HUES64 (cell line): ENCODE results near the gene CTRB1.

Experiments used
- H3K27ac ChIP-seq: 2 replicates; pipeline ENCODE4 v1.7.0; 2013; ENCODE audit warnings: low read depth, low read length, inconsistent platforms
- H3K27me3 ChIP-seq: 2 replicates; pipeline ENCODE4 v1.6.1; 2013; ENCODE audit warnings: mild to moderate bottlenecking, low read length; ENCODE audit not compliant: insufficient read depth
- H3K36me3 ChIP-seq: 2 replicates; pipeline ENCODE4 v1.6.1; 2013; ENCODE audit warnings: mild to moderate bottlenecking, low read length; ENCODE audit not compliant: insufficient read depth
- H3K4me1 ChIP-seq: 2 replicates; pipeline ENCODE4 v1.6.1; 2013; ENCODE audit warnings: mild to moderate bottlenecking, low read length, moderate library complexity; ENCODE audit not compliant: insufficient read depth
- H3K4me3 ChIP-seq: 2 replicates; pipeline ENCODE4 v1.5.1; 2013; ENCODE audit warnings: mild to moderate bottlenecking, low read length, moderate library complexity
- H3K9ac ChIP-seq: 2 replicates; pipeline ENCODE4 v1.6.1; 2013; ENCODE audit warnings: mild to moderate bottlenecking, low read depth, low read length
- H3K9me3 ChIP-seq: 2 replicates; pipeline ENCODE4 v1.6.1; 2013; ENCODE audit warnings: low read depth, low read length; ENCODE audit not compliant: insufficient read depth
- WGBS: fragments of 150-250, 120-280 bp; methylation state at CpG from one replicate; pipeline ENCODE4 v1.1.7; 2013; ENCODE audit warnings: missing lambda C conversion rate; 5-methylcytosine and 5-hydroxymethylcytosine counted together

The CTRB1 gene

DNA sequence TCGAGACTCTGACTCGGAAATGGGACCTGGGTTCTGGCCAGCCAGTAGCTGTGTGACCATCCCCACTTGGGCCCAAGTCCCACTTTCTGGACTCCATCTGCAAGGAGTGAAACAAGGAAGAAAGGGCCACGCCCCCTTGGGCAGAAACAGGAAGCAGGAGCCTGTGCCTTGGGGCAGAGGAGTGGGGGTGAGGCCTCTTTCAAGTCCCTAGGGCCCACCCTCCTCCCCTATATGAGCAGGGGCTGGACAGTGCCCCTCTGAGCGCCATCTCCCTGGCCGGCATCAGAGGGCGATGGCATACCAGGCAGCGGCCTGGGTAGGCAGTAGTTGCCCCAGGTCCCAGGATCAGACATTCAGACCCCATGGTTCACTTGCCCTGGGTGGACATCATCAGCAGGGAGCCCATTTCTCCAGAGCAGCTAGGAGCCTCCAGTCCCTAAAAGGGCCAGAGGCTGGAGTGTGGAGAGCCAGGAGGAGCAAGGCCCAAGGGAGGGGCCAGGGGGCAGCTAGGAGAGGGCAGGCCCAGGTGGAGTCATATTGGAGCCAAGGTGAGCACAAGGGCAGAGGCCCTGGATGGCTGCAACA, 25.5 kb downstream of the CTRB1 start:
- H3K9me3 ChIP-seq = no peaks in the 10 kb centered on the region
- H3K27ac ChIP-seq = peak overlapping the region; percentile 86
- H3K4me3 ChIP-seq = no peak overlapping the region
- WGBS = 94% methylated on average over 7 of the region's 7 CpGs
- peak overlapping the region; percentile 76 for H3K9ac ChIP-seq
- no peaks in the 10 kb centered on the region for H3K27me3 ChIP-seq
- peaks cover 40% of the 10 kb centered on the region for H3K4me1 ChIP-seq
- peaks cover 38% of the 10 kb centered on the region for H3K36me3 ChIP-seq

DNA sequence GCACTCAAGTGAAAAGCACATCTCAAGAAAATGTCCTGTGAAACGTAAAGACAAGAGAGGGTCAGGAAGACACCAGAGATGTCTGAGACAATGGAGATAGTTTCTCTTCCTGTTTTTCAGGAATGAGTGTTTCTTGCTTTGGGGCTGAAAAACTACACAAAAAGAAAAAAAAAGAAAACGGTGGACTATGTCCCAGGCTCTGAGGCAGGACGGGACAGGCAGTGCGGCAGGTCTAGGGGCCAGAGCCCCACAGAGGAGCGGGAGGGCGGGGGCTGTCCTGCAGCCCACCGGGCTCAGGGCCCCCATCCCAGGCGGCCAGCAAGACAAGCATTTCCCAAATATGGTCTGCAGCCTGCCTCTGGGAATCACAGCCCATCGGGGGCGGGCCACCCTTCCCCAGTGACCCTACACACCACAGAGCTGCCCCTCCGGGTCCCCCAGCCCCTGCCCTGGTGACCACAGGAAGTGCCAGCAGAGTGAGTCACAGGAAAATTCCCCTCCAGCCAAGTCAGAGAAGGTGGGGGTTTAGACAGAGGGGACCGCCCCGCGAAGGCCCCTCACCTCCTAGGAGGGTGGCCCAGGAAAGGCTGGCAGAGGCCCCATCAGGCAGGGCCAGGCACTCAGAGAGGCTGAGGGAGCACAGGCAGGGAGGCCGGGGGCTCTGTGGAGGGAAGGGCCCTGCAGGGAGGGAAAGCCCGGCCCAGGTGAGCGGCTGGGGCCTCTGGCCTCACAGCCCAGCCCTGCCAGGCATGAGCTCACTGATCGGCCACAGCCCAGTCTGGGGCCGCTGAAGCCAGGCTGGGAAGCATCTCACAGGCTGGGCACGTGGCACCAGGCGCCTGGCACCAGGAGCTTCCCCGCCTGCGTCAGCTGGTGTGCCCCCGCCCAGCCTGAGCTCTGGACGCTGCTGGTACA, 26.3 kb downstream of the CTRB1 start:
- Histone ChIP-seq H3K27ac (peak overlapping the region; percentile 86), H3K36me3 (peaks cover 32% of the 10 kb centered on the region), H3K27me3 (no peaks in the 10 kb centered on the region), H3K4me1 (peaks cover 47% of the 10 kb centered on the region), H3K9me3 (no peaks in the 10 kb centered on the region), H3K9ac (peak overlapping the region; percentile 76), H3K4me3 (no peak overlapping the region)
- 39% methylated on average over 25 of the region's 25 CpGs for WGBS

DNA sequence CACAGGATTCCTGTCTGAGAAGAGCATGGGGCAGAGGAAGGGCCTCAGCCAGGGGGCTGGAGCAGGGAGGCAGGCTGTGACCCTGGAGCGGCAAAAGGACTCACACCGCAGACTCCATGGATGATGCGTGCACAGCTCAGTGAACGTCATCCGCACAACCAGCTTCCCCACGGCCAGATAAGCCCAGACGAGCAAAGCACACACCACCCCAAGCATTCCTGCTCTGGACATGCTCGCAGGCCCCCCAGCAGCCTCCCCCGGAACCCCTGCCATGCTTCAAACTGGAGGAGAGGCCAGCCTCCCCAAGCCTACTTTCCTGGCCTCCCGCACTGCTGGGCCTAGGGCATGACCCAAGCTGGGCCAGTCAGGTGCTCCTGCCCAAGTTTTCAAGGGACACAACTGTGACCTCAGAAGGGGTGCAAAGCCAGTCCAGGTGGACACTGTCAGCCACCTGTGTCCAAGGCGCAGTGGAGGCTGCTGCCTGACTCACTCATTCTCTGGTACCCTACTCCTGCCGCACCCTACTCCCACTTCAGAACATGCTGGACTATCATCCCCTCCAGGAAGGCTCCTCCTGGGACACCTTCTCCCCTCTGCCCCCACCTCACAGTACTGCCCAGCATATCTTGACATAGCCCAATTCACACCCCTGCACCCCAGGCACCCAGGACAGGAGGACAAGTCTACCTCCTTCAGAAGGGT, 27.9 kb downstream of the CTRB1 start:
- H3K9ac ChIP-seq = peak overlapping the region; percentile 76; the same call in 1 of the 2 replicates
- no peak overlapping the region for H3K4me3 ChIP-seq
- H3K27me3 ChIP-seq = no peaks in the 10 kb centered on the region
- 89% methylated on average over 12 of the region's 12 CpGs for WGBS
- no peaks in the 10 kb centered on the region for H3K9me3 ChIP-seq
- H3K4me1 ChIP-seq = peaks cover 47% of the 10 kb centered on the region
- peak overlapping the region; percentile 76 for H3K27ac ChIP-seq
- peaks cover 17% of the 10 kb centered on the region for H3K36me3 ChIP-seq

- Histone ChIP-seq H3K4me1 (peaks cover 52% of the 10 kb centered on the region), H3K4me3 (no peak overlapping the region), H3K9me3 (no peaks in the 10 kb centered on the region), H3K27ac (peak overlapping the region; percentile 76), H3K36me3 (peaks cover 11% of the 10 kb centered on the region), H3K27me3 (no peaks in the 10 kb centered on the region), H3K9ac (peak overlapping the region; percentile 9; the same call in 1 of the 2 replicates)
- WGBS = 89% methylated on average over 13 of the region's 13 CpGs
Measured at GRCh38 chr16:75247249-75247648, 28.5 kb downstream of the CTRB1 start.

- Histone ChIP-seq H3K9me3 (no peaks in the 10 kb centered on the region), H3K27ac (peak overlapping the region; percentile 43; the same call in 1 of the 2 replicates), H3K36me3 (peaks cover 3% of the 10 kb centered on the region), H3K9ac (no peak overlapping the region), H3K4me1 (peaks cover 61% of the 10 kb centered on the region), H3K27me3 (no peaks in the 10 kb centered on the region), H3K4me3 (no peak overlapping the region)
- 87% methylated on average over 13 of the region's 13 CpGs for WGBS
Measured at GRCh38 chr16:75248142-75248535, 29.4 kb downstream of the CTRB1 start.

GRCh38 chr16:75248536-75249380, 30.0 kb downstream of the CTRB1 start:
- Histone ChIP-seq H3K27me3 (no peaks in the 10 kb centered on the region), H3K4me1 (peaks cover 66% of the 10 kb centered on the region), H3K4me3 (peak overlapping the region; percentile 80; the same call in 1 of the 2 replicates), H3K27ac (peak overlapping the region; percentile 43), H3K36me3 (peaks cover 3% of the 10 kb centered on the region; the same call in 1 of the 2 replicates), H3K9ac (no peak overlapping the region), H3K9me3 (no peaks in the 10 kb centered on the region)
- WGBS = 88% methylated on average over 17 of the region's 17 CpGs

GRCh38 chr16:75249441-75249840, 30.7 kb downstream of the CTRB1 start:
- Histone ChIP-seq H3K36me3 (peaks cover 3% of the 10 kb centered on the region; the same call in 1 of the 2 replicates), H3K4me1 (peaks cover 67% of the 10 kb centered on the region), H3K27ac (peak overlapping the region; percentile 43; the same call in 1 of the 2 replicates), H3K9ac (no peak overlapping the region), H3K27me3 (no peaks in the 10 kb centered on the region), H3K9me3 (no peaks in the 10 kb centered on the region), H3K4me3 (peak overlapping the region; percentile 80)
- WGBS = 68% methylated on average over 5 of the region's 5 CpGs

GRCh38 chr16:75250089-75250808, 31.5 kb downstream of the CTRB1 start:
- H3K9ac ChIP-seq = peak overlapping the region; percentile 85

GRCh38 chr16:75250809-75251279, 32.1 kb downstream of the CTRB1 start:
- H3K4me3 ChIP-seq = peak overlapping the region; percentile 80
- peaks cover 3% of the 10 kb centered on the region; the same call in 1 of the 2 replicates for H3K36me3 ChIP-seq
- H3K9me3 ChIP-seq = no peaks in the 10 kb centered on the region
- H3K27me3 ChIP-seq = no peaks in the 10 kb centered on the region
- peak overlapping the region; percentile 85 for H3K9ac ChIP-seq
- under 1% methylated on average over 59 of the region's 59 CpGs for WGBS
- peak overlapping the region; percentile 85 for H3K27ac ChIP-seq
- H3K4me1 ChIP-seq = peaks cover 63% of the 10 kb centered on the region

More at GRCh38 chr16:75250089-75250808, 31.5 kb downstream of the CTRB1 start:
- Histone ChIP-seq H3K27me3 (no peaks in the 10 kb centered on the region), H3K4me3 (peak overlapping the region; percentile 80), H3K4me1 (peaks cover 67% of the 10 kb centered on the region), H3K36me3 (peaks cover 3% of the 10 kb centered on the region; the same call in 1 of the 2 replicates), H3K9me3 (no peaks in the 10 kb centered on the region), H3K27ac (peak overlapping the region; percentile 85)
- WGBS = 15% methylated on average over 29 of the region's 29 CpGs
